Right lobe of liver (tissue), 6 donors: ENCODE data around the gene WDFY2. TPM values are rescaled to one million over a fixed set of nuclear protein-coding genes. Genes with fewer than 3 reads are reported as not detected.
A peak's percentile ranks its signal among the peaks of the same experiment; 100 is the strongest.

Source experiments
- ATAC-seq, 4 donors: fragments of 200-7000 bp; cut with Tn5 transposase; one replicate each; pipeline ENCODE4 v1.9.1; 2020; ENCODE audit warnings: mild to moderate bottlenecking in 4 of 4, moderate library complexity in 4 of 4
- DNase-seq, 3 donors: peaks; one replicate each; pipeline ENCODE4 v3.0.0-alpha.2; 2020
- H3K27ac ChIP-seq, 3 donors: fragments of 200-600 bp; one replicate each; pipeline ENCODE4 v1.8.0; 2022
- H3K27me3 ChIP-seq, 2 donors: fragments of 200-600 bp; one replicate each; pipeline ENCODE4 v1.8.0; 2022
- H3K36me3 ChIP-seq, 4 donors: fragments of 200-600 bp; sonication (generic) in 1 of 4; one replicate each; pipeline versions ENCODE4 v1.5.1 to v1.8.0; 2017 to 2022; ENCODE audit warnings: control low read depth in 1 of 4
- H3K4me1 ChIP-seq, 4 donors: fragments of 200-600 bp; sonication (generic) in 1 of 4; one replicate each; pipeline versions ENCODE4 v1.5.1 to v1.8.0; 2017 to 2022; ENCODE audit warnings: control low read depth in 1 of 4
- H3K4me3 ChIP-seq, 3 donors: fragments of 200-600 bp; one replicate each; pipeline ENCODE4 v1.8.0; 2022
- H3K9me3 ChIP-seq, 4 donors: fragments of 200-600 bp; sonication (generic) in 1 of 4; one replicate each; pipeline versions ENCODE4 v1.5.1 to v1.8.0; 2017 to 2022; ENCODE audit warnings: control low read depth in 1 of 4
- CTCF ChIP-seq, 4 donors: fragments of 200-600 bp in 3 of 4; fragments of 450-650 bp in 1 of 4; IDR thresholded peaks; one replicate each; pipeline versions ENCODE4 v1.5.1 to v1.8.0; 2016 to 2022; ENCODE audit warnings: antibody characterized with exemption in 4 of 4, mild to moderate bottlenecking in 2 of 4
- POLR2A ChIP-seq: fragments of 450-650 bp; IDR thresholded peaks from one replicate; pipeline ENCODE4 v1.6.1; 2017; ENCODE audit warnings: antibody characterized with exemption, mild to moderate bottlenecking
- WGBS: methylation state at CpG from one replicate; pipeline ENCODE4 v1.1.6; 2018; ENCODE audit warnings: low coverage, low lambda C conversion rate; ENCODE audit not compliant: insufficient coverage; ENCODE audit errors: missing lambda C conversion rate; 5-methylcytosine and 5-hydroxymethylcytosine counted together
- intact Hi-C, 2 donors: fragments of 100-400 bp; cut with DNase I; formaldehyde crosslinking; loops; one replicate each; pipeline versions ENCODE4 v1.11.2 to v1.14.1; 2022
- total RNA-seq, 6 experiments: library from RNA; depleted of rRNA in 2 of 6; stranded (reverse); fragments of >200 nt in 2 of 6; fragmentation: NEBNext Ultra II Directional in 3 of 6; extraction: Animal tissue kit (Norgen Biotek cat#: 25700) in 3 of 6; gene quantifications; one replicate each; pipeline versions ENCODE4 v1.1.0 to v1.2.4, GENCODE V29; 2016 to 2023
- donor health status: DM: no; HTN: yes; CAD: no.
- donor health status: DM: no; HTN: no; CAD: no.
- donor health status: DM: no; HTN: no; CAD: no.
- donor health status: DM: no; HTN: yes; CAD: no.
- donor health status: DM: no; HTN: yes; CAD: no.

The WDFY2 gene
- total RNA-seq, 6 experiments from 2014 or later = 4.5 to 12.0 (median 7.3) TPM

- no peak for TF ChIP-seq CTCF (IDR thresholded peaks at IDR 0.05)
- no peak for TF ChIP-seq POLR2A
- 64% methylated on average over 9 of the region's 10 CpGs for WGBS
Observed at GRCh38 chr13:51786425-51787265, 202.4 kb downstream of the WDFY2 start.

GRCh38 chr13:51793570-51794271 lies 209.5 kb downstream of the WDFY2 start:
- Histone ChIP-seq H3K4me3 (no peak overlapping the region), H3K4me1 (no peaks in the 10 kb centered on the region), H3K27me3 (no peaks in the 10 kb centered on the region), H3K9me3 (no peaks in the 10 kb centered on the region), H3K36me3 (no peaks in the 10 kb centered on the region), H3K27ac (no peak overlapping the region)
- ATAC-seq = peak; percentile 13 to 55 (median 28)
- TF ChIP-seq POLR2A (no peak), CTCF (IDR thresholded peaks at IDR 0.05) (no peak)
- intact Hi-C loops = no loop called here
- no peak for DNase-seq
- WGBS = 50% methylated on average over 5 of the region's 6 CpGs

More at GRCh38 chr13:51786425-51787265, 202.4 kb downstream of the WDFY2 start:
- H3K4me1 ChIP-seq = peaks cover 0 to 9% (median 0%) of the 10 kb centered on the region in 4 donors
- H3K36me3 ChIP-seq = no peaks in the 10 kb centered on the region
- no peak overlapping the region for H3K27ac ChIP-seq
- intact Hi-C loops = no loop called here
- ATAC-seq (no peak), DNase-seq (no peak)
- no peak overlapping the region for H3K4me3 ChIP-seq
- no peaks in the 10 kb centered on the region for H3K9me3 ChIP-seq
- no peaks in the 10 kb centered on the region for H3K27me3 ChIP-seq

- 50% methylated on average over 2 of the region's 4 CpGs for WGBS
- Histone ChIP-seq H3K4me3 (no peak overlapping the region), H3K27ac (no peak overlapping the region), H3K4me1 (no peaks in the 10 kb centered on the region), H3K36me3 (no peaks in the 10 kb centered on the region), H3K27me3 (no peaks in the 10 kb centered on the region), H3K9me3 (no peaks in the 10 kb centered on the region)
- TF ChIP-seq CTCF (IDR thresholded peaks at IDR 0.05) (no peak), POLR2A (no peak)
- intact Hi-C loops = no loop called here
- DNase-seq = no peak
- ATAC-seq = no peak
Observed at GRCh38 chr13:51794964-51795363, 210.7 kb downstream of the WDFY2 start.

- no peak for ATAC-seq
- Histone ChIP-seq H3K36me3 (no peaks in the 10 kb centered on the region), H3K27me3 (no peaks in the 10 kb centered on the region), H3K27ac (no peak overlapping the region), H3K4me1 (peaks cover 0 to 4% (median 1%) of the 10 kb centered on the region in 4 donors), H3K4me3 (no peak overlapping the region), H3K9me3 (no peaks in the 10 kb centered on the region)
- 100% methylated on average over 1 of the region's 2 CpGs for WGBS
- intact Hi-C loops = no loop called here
- no peak for TF ChIP-seq POLR2A
- no peak for TF ChIP-seq CTCF (IDR thresholded peaks at IDR 0.05)
- no peak for DNase-seq
Observed at GRCh38 chr13:51795419-51795818, 211.2 kb downstream of the WDFY2 start.
